Measurements from ENCODE around the gene MAP4K3.
"Not testable (repeated sequence)": the region's sequence is repeated elsewhere in the genome, so short reads cannot be mapped to it uniquely, and the experiment has no call there.

MAP4K3 gene

GRCh38 chr2:39368376-39368775, 68.7 kb downstream of the MAP4K3 start:
- DNase-seq: no peak

GRCh38 chr2:39362595-39362994, 74.5 kb downstream of the MAP4K3 start:
- DNase-seq: no peak

- DNase-seq: no peak
These were observed 75.6 kb downstream of the MAP4K3 start for GRCh38 chr2:39361511-39361910.

GRCh38 chr2:39360342-39360741, 76.7 kb downstream of the MAP4K3 start:
- DNase-seq: not testable (repeated sequence)

GRCh38 chr2:39359453-39360038, 77.5 kb downstream of the MAP4K3 start:
- no peak for DNase-seq

- DNase-seq: no peak
These were observed 80.0 kb downstream of the MAP4K3 start for GRCh38 chr2:39356922-39357639.

GRCh38 chr2:39350658-39351057, 86.4 kb downstream of the MAP4K3 start:
- no peak for DNase-seq

GRCh38 chr2:39338502-39338901, 98.6 kb downstream of the MAP4K3 start:
- no peak for DNase-seq

- DNase-seq: no peak
These were observed 101.2 kb downstream of the MAP4K3 start for GRCh38 chr2:39335930-39336329.

- no peak for DNase-seq
These were observed 102.1 kb downstream of the MAP4K3 start for GRCh38 chr2:39334978-39335377.

GRCh38 chr2:39334529-39334928, 102.6 kb downstream of the MAP4K3 start:
- DNase-seq: no peak

- no peak for DNase-seq
These were observed 110.4 kb downstream of the MAP4K3 start for GRCh38 chr2:39326644-39327043.

GRCh38 chr2:39325966-39326365, 111.1 kb downstream of the MAP4K3 start:
- DNase-seq: no peak

GRCh38 chr2:39321056-39322035, 115.7 kb downstream of the MAP4K3 start:
- DNase-seq: not testable (repeated sequence)

- DNase-seq: no peak
These were observed 116.9 kb downstream of the MAP4K3 start for GRCh38 chr2:39320162-39320561.

GRCh38 chr2:39313575-39313974, 123.5 kb downstream of the MAP4K3 start:
- no peak for DNase-seq

GRCh38 chr2:39311469-39311868, 125.6 kb downstream of the MAP4K3 start:
- DNase-seq: no peak

GRCh38 chr2:39308778-39309177, 128.3 kb downstream of the MAP4K3 start:
- no peak for DNase-seq

GRCh38 chr2:39306626-39307025, 130.5 kb downstream of the MAP4K3 start:
- no peak for DNase-seq

GRCh38 chr2:39304729-39305128, 132.4 kb downstream of the MAP4K3 start:
- no peak for DNase-seq

- no peak for DNase-seq
These were observed 132.9 kb downstream of the MAP4K3 start for GRCh38 chr2:39304200-39304599.

GRCh38 chr2:39301352-39301751, 135.7 kb downstream of the MAP4K3 start:
- no peak for DNase-seq
